ENCODE measurements around the gene SPTLC1. TPM values are rescaled to one million over a fixed set of nuclear protein-coding genes. Genes with fewer than 3 reads are reported as not detected.

The SPTLC1 gene
- total and polyA plus RNA-seq, 2 donors (not counting 1 experiment from before 2014, with no cell fraction given) = 26.6 to 53.5 TPM

DNA sequence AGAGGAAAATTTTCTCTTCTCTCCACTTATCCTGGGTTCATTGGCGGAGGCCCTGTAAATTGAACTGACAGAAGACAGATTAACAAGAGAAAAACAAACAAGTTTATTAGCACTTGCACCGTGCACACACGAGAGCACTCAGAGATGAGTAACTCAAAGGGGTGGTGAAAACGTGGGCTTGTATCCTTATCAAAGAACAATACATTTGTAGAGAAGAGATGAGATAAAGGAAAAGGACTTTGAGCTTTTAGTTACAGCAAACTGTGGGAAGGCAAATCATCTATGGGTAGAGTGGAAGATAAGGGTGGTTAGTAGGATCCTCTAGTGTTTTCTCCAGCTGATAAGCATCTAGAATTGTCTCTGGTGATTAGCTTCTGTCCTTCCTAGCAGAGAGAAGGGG is 120.8 kb downstream of the SPTLC1 start:
- no peaks in the 10 kb centered on the region for H4K20me1 ChIP-seq (ENCODE audit: control insufficient read depth, insufficient read depth, low read length, poor library complexity, severe bottlenecking)
- Mint-ChIP-seq H3K9me3 (ENCODE audit: insufficient read depth) (no peaks in the 10 kb centered on the region), H3K4me1 (no peaks in the 10 kb centered on the region), H3K27ac (no peak overlapping the region), H3K4me3 (no peak overlapping the region), H3K27me3 (peaks cover 23% of the 10 kb centered on the region)
- no peak for TF ChIP-seq EZH2 (IDR thresholded peaks at IDR 0.05; ENCODE audit: borderline replicate concordance, insufficient read depth, low read depth, low read length, poor library complexity, severe bottlenecking)
- TF ChIP-seq, protein P1, sequence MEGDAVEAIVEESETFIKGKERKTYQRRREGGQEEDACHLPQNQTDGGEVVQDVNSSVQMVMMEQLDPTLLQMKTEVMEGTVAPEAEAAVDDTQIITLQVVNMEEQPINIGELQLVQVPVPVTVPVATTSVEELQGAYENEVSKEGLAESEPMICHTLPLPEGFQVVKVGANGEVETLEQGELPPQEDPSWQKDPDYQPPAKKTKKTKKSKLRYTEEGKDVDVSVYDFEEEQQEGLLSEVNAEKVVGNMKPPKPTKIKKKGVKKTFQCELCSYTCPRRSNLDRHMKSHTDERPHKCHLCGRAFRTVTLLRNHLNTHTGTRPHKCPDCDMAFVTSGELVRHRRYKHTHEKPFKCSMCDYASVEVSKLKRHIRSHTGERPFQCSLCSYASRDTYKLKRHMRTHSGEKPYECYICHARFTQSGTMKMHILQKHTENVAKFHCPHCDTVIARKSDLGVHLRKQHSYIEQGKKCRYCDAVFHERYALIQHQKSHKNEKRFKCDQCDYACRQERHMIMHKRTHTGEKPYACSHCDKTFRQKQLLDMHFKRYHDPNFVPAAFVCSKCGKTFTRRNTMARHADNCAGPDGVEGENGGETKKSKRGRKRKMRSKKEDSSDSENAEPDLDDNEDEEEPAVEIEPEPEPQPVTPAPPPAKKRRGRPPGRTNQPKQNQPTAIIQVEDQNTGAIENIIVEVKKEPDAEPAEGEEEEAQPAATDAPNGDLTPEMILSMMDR (IDR thresholded peaks at IDR 0.05) = no peak
- H3K27me3 ChIP-seq (replicated peaks in 1 of 4; ENCODE audit: control extremely low read depth in 1 of 4, control insufficient read depth in 3 of 4, insufficient read depth in 4 of 4, low read length in 3 of 4) = no peaks in the 10 kb centered on the region
- no peaks in the 10 kb centered on the region for H3K9me3 ChIP-seq (ENCODE audit: control extremely low read depth in 1 of 3, control insufficient read depth in 2 of 3, insufficient read depth in 1 of 3, low read length in 2 of 3)
- H3K4me2 ChIP-seq (replicated peaks; ENCODE audit: low read depth, low read length, poor library complexity, severe bottlenecking) = no peak overlapping the region
- POLR2A ChIA-PET = no interaction called here
- intact Hi-C loops (cut with micrococcal nuclease) = no loop called here
- CTCF ChIA-PET = no interaction called here
- no peak overlapping the region for H2AFZ ChIP-seq (ENCODE audit: insufficient read depth, low read depth, low read length, poor library complexity, severe bottlenecking)
- no peaks in the 10 kb centered on the region for H3K36me3 ChIP-seq (replicated peaks in 1 of 2; ENCODE audit: control extremely low read depth in 1 of 2, control insufficient read depth in 1 of 2, extremely low read depth in 1 of 2, insufficient read depth in 2 of 2, low read length in 1 of 2)
- no peak overlapping the region for H3K27ac ChIP-seq (ENCODE audit: low read length in 2 of 2)
- no peak overlapping the region for H3K4me3 ChIP-seq (ENCODE audit: control extremely low read depth in 1 of 5, extremely low read depth in 1 of 5, insufficient read depth in 1 of 5, low read depth in 2 of 5, low read length in 4 of 5)
- H3K9ac ChIP-seq (ENCODE audit: low read length) = no peak overlapping the region
- no CpG with 5 or more reads among the region's 4 CpGs for WGBS (ENCODE audit: insufficient coverage)
- no peak for DNase-seq
- H3K4me1 ChIP-seq (ENCODE audit: control insufficient read depth in 2 of 2, insufficient read depth in 2 of 2, low read length in 2 of 2) = no peaks in the 10 kb centered on the region
- no peaks in the 10 kb centered on the region for H3K79me2 ChIP-seq (ENCODE audit: control insufficient read depth, insufficient read depth, low read length)
- ATAC-seq (ENCODE audit: low read depth) = no peak

DNA sequence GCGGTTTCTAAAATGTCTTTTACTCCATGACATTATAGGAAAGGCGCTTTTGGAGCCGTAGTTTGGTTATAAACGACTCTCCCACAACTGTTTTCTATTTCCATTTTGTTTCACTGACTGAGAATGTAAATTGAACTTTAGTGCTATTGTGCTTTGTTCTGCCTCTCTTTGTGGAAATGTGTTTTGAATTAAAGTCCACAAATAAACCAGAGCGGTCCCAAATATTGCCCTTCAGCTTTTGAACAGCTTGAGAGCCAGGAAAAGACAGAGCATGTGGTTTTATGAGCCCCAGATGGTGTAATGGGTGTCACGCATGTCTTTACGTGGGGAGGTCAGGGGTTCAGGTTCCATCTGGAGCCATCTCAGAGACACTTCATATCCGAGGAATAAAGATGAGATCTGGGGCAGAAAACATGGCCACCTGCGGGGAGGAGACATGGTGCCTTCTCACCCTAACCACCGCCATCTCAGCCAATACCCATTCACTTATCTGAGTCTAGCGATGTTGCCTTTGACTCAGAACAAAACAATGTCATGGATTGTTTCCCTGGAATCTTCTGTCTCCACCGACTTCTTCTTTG is 122.7 kb downstream of the SPTLC1 start:
- no peaks in the 10 kb centered on the region for H3K4me1 Mint-ChIP-seq
- H3K27me3 Mint-ChIP-seq = peaks cover 16% of the 10 kb centered on the region
- no peak overlapping the region for H3K4me2 ChIP-seq (replicated peaks; ENCODE audit: low read depth, low read length, poor library complexity, severe bottlenecking)
- ChIA-PET POLR2A (no interaction called here), CTCF (no interaction called here)
- H3K27ac ChIP-seq (ENCODE audit: low read length in 2 of 2) = no peak overlapping the region
- WGBS (ENCODE audit: insufficient coverage) = 94% methylated on average over 7 of the region's 12 CpGs
- TF ChIP-seq, protein P1 (IDR thresholded peaks at IDR 0.05) = no peak
- no peak for TF ChIP-seq EZH2 (IDR thresholded peaks at IDR 0.05; ENCODE audit: borderline replicate concordance, insufficient read depth, low read depth, low read length, poor library complexity, severe bottlenecking)
- no peaks in the 10 kb centered on the region for H3K36me3 ChIP-seq (replicated peaks in 1 of 2; ENCODE audit: control extremely low read depth in 1 of 2, control insufficient read depth in 1 of 2, extremely low read depth in 1 of 2, insufficient read depth in 2 of 2, low read length in 1 of 2)
- DNase-seq = no peak
- no peaks in the 10 kb centered on the region for H3K9me3 ChIP-seq (ENCODE audit: control extremely low read depth in 1 of 3, control insufficient read depth in 2 of 3, insufficient read depth in 1 of 3, low read length in 2 of 3)
- H3K27ac Mint-ChIP-seq = no peak overlapping the region
- H4K20me1 ChIP-seq (ENCODE audit: control insufficient read depth, insufficient read depth, low read length, poor library complexity, severe bottlenecking) = no peaks in the 10 kb centered on the region
- H3K9ac ChIP-seq (ENCODE audit: low read length) = no peak overlapping the region
- H3K9me3 Mint-ChIP-seq (ENCODE audit: insufficient read depth) = no peaks in the 10 kb centered on the region
- H3K4me1 ChIP-seq (ENCODE audit: control insufficient read depth in 2 of 2, insufficient read depth in 2 of 2, low read length in 2 of 2) = no peaks in the 10 kb centered on the region
- H3K4me3 Mint-ChIP-seq = no peak overlapping the region
- intact Hi-C loops (cut with micrococcal nuclease) = no loop called here
- H3K4me3 ChIP-seq (ENCODE audit: control extremely low read depth in 1 of 5, extremely low read depth in 1 of 5, insufficient read depth in 1 of 5, low read depth in 2 of 5, low read length in 4 of 5) = no peak overlapping the region
- no peak overlapping the region for H2AFZ ChIP-seq (ENCODE audit: insufficient read depth, low read depth, low read length, poor library complexity, severe bottlenecking)
- ATAC-seq (ENCODE audit: low read depth) = no peak
- H3K79me2 ChIP-seq (ENCODE audit: control insufficient read depth, insufficient read depth, low read length) = no peaks in the 10 kb centered on the region
- no peaks in the 10 kb centered on the region for H3K27me3 ChIP-seq (replicated peaks in 1 of 4; ENCODE audit: control extremely low read depth in 1 of 4, control insufficient read depth in 3 of 4, insufficient read depth in 4 of 4, low read length in 3 of 4)
